AG04450 (cell line): ENCODE measurements around the gene PCNX2. TPM values are rescaled to one million over a fixed set of nuclear protein-coding genes. Genes with fewer than 3 reads are reported as not detected.
"Not testable (repeated sequence)": the region's sequence is repeated elsewhere in the genome, so short reads cannot be mapped to it uniquely, and the experiment has no call there.

Experiments
- CTCF ChIA-PET: fragments of 300-600, 350-600 bp; formaldehyde crosslinking; extraction: SDS; loops from one replicate; lab custom pipeline; 2022; ENCODE audit warnings: antibody characterized with exemption, inconsistent platforms; lab: Charles Lee
- POLR2A ChIA-PET: fragments of 350-600 bp; formaldehyde crosslinking; extraction: SDS; loops from one replicate; lab custom pipeline; 2021; ENCODE audit warnings: antibody characterized with exemption, inconsistent platforms; lab: Yijun Ruan, JAX
- DNase-seq: peaks from one replicate; pipeline ENCODE4 v3.0.0-alpha.2; 2011; ENCODE audit warnings: low read depth, low spot score
- H3K27ac ChIP-seq: one replicate; pipeline ENCODE4 v1.5.1; 2012; ENCODE audit warnings: low read depth, low read length, control low read depth
- H3K27me3 ChIP-seq: one replicate; pipeline ENCODE4 v1.6.0; 2012; ENCODE audit warnings: low read length; ENCODE audit not compliant: control insufficient read depth, insufficient read depth
- H3K4me3 ChIP-seq: 2 replicates; pipeline ENCODE4 v1.5.1; 2011; ENCODE audit warnings: mild to moderate bottlenecking, low read depth, low read length, control low read depth
- H3K9me3 ChIP-seq: 2 replicates; pipeline ENCODE4 v1.5.1; 2012; ENCODE audit warnings: low read length; ENCODE audit not compliant: control insufficient read depth, insufficient read depth
- CTCF ChIP-seq: IDR thresholded peaks from 2 replicates; pipeline ENCODE4 v1.5.1; 2011; ENCODE audit warnings: low read depth, low read length, control low read depth, inconsistent platforms
- polyA plus RNA-seq: library from polyadenylated mRNA; depleted of rRNA; stranded (reverse); fragments of >200 nt; gene quantifications from 2 replicates; pipeline ENCODE4 v1.2.3, GENCODE V29; 2011

PCNX2 gene
- polyA plus RNA-seq, 1 experiment = 29.8 TPM

GRCh38 chr1:233135833-233136232 lies 159.7 kb downstream of the PCNX2 start:
- ChIA-PET POLR2A (no interaction called here), CTCF (no interaction called here)
- Histone ChIP-seq H3K27ac (no peak overlapping the region), H3K4me3 (no peak overlapping the region), H3K9me3 (no peaks in the 10 kb centered on the region), H3K27me3 (no peaks in the 10 kb centered on the region)
- no peak for TF ChIP-seq CTCF
- no peak for DNase-seq

- POLR2A ChIA-PET = no interaction called here
- Histone ChIP-seq H3K4me3 (no peak overlapping the region), H3K9me3 (peaks cover 7% of the 10 kb centered on the region; the same call in 1 of the 2 replicates), H3K27me3 (no peaks in the 10 kb centered on the region), H3K27ac (no peak overlapping the region)
- no peak for TF ChIP-seq CTCF
- DNase-seq = no peak
- CTCF ChIA-PET = no interaction called here
Measured at GRCh38 chr1:233132445-233132844, 163.1 kb downstream of the PCNX2 start.

GRCh38 chr1:233129031-233129430 lies 166.5 kb downstream of the PCNX2 start:
- H3K27ac ChIP-seq, CTCF ChIA-PET, DNase-seq, H3K27me3 ChIP-seq, POLR2A ChIA-PET, H3K4me3 ChIP-seq, H3K9me3 ChIP-seq: not testable (repeated sequence)

- Histone ChIP-seq H3K9me3 (peaks cover 7% of the 10 kb centered on the region; the same call in 1 of the 2 replicates), H3K4me3 (no peak overlapping the region), H3K27me3 (no peaks in the 10 kb centered on the region), H3K27ac (no peak overlapping the region)
- ChIA-PET POLR2A (no interaction called here), CTCF (no interaction called here)
- TF ChIP-seq CTCF = no peak
- DNase-seq = no peak
Measured at GRCh38 chr1:233127157-233127556, 168.4 kb downstream of the PCNX2 start.

- POLR2A ChIA-PET = no interaction called here
- DNase-seq = no peak
- no peak for TF ChIP-seq CTCF
Measured at GRCh38 chr1:233122779-233123178, 172.7 kb downstream of the PCNX2 start.

More at GRCh38 chr1:233122779-233123178, 172.7 kb downstream of the PCNX2 start:
- Histone ChIP-seq H3K27me3 (no peaks in the 10 kb centered on the region), H3K9me3 (no peaks in the 10 kb centered on the region; the same call in 1 of the 2 replicates), H3K27ac (no peak overlapping the region), H3K4me3 (no peak overlapping the region)
- CTCF ChIA-PET = no interaction called here
